H1 (cell line): ENCODE measurements around the gene SPARC.

Source experiments
- EP300 ChIP-seq, 2 experiments: IDR thresholded peaks; 1 replicate in 1 of 2; 2 replicates in 1 of 2; pipeline ENCODE4 v1.6.1; 2011 to 2012; ENCODE audit warnings: low read depth in 2 of 2, low read length in 2 of 2, mild to moderate bottlenecking in 2 of 2, borderline replicate concordance in 1 of 2, inconsistent platforms in 1 of 2, moderate library complexity in 1 of 2
- EZH2 ChIP-seq: fragments of 200-600 bp; sonication (generic); IDR thresholded peaks from 2 replicates; pipeline ENCODE4 v1.7.1; 2012; ENCODE audit warnings: low read depth, mild to moderate bottlenecking, moderate library complexity, low read length, inconsistent platforms; ENCODE audit not compliant: severe bottlenecking
- GABPA ChIP-seq: IDR thresholded peaks from 2 replicates; pipeline ENCODE4 v1.6.1; 2011; ENCODE audit warnings: mild to moderate bottlenecking, low read length, moderate library complexity, borderline replicate concordance; ENCODE audit not compliant: insufficient read depth
- NRF1 ChIP-seq: IDR thresholded peaks from 2 replicates; pipeline ENCODE4 v1.6.1; 2011; ENCODE audit warnings: mild to moderate bottlenecking, low read depth, low read length, improper control_type of control experiment
- POLR2AphosphoS5 ChIP-seq: IDR thresholded peaks from 2 replicates; pipeline ENCODE4 v1.6.1; 2011; ENCODE audit warnings: low read depth, low read length
- RBBP5 ChIP-seq: IDR thresholded peaks from 2 replicates; pipeline ENCODE4 v1.7.1; 2012; ENCODE audit warnings: low read depth, mild to moderate bottlenecking, inconsistent platforms, low read length, moderate library complexity, borderline replicate concordance
- TF ChIP-seq, protein P1 (sequence below), 3 experiments: IDR thresholded peaks; 1 replicate in 2 of 3; 2 replicates in 1 of 3; pipeline versions ENCODE4 v1.5.1 to v1.6.1; 2011; ENCODE audit warnings: low read length in 3 of 3, mild to moderate bottlenecking in 3 of 3, inconsistent platforms in 2 of 3, low read depth in 1 of 3, moderate library complexity in 1 of 3; ENCODE audit not compliant: insufficient read depth in 1 of 3; ENCODE audit errors: control extremely low read depth in 1 of 3
- TF ChIP-seq, protein P2 (sequence below): fragments of 300-600 bp; sonication (generic); IDR thresholded peaks from 2 replicates; pipeline ENCODE4 v1.7.1; 2012; ENCODE audit warnings: low read length, moderate library complexity, mild to moderate bottlenecking, inconsistent platforms; ENCODE audit not compliant: insufficient replicate concordance
- TF ChIP-seq, protein P3 (sequence below): IDR thresholded peaks from 2 replicates; pipeline ENCODE4 v1.6.1; 2012; ENCODE audit warnings: inconsistent platforms

DNA sequence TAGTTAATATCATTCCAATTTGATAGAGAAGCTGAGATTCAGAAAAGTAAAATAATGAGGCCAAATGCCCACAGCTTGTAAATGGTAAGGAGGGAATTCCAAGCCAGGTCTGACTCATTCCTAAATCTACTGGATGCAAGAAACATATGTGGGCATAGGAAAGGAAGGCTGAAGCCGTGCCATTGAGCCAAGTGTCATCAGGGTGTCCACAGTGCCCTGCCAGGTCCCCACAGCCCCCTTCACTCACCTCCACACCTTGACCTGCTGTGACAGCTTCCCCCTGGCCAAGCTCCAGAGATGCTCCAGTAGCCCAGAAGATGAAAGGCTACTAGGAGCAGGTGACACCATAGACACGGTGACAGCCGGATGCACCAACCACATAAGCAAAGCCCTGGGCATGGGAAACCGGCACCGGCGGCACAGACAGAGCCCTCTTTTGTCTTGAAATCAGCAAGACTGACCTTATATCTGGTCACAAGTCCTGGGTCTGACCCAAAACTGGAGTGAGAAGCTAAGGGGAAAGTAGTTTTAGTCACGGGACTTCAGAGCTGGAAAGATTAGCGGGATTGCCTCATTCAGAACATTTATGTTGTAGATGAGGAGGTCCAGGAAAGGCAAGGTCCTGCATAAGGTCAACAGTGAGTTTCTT lies 75.5 kb downstream of the SPARC start:
- TF ChIP-seq, protein P1, sequence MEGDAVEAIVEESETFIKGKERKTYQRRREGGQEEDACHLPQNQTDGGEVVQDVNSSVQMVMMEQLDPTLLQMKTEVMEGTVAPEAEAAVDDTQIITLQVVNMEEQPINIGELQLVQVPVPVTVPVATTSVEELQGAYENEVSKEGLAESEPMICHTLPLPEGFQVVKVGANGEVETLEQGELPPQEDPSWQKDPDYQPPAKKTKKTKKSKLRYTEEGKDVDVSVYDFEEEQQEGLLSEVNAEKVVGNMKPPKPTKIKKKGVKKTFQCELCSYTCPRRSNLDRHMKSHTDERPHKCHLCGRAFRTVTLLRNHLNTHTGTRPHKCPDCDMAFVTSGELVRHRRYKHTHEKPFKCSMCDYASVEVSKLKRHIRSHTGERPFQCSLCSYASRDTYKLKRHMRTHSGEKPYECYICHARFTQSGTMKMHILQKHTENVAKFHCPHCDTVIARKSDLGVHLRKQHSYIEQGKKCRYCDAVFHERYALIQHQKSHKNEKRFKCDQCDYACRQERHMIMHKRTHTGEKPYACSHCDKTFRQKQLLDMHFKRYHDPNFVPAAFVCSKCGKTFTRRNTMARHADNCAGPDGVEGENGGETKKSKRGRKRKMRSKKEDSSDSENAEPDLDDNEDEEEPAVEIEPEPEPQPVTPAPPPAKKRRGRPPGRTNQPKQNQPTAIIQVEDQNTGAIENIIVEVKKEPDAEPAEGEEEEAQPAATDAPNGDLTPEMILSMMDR (IDR thresholded peaks at IDR 0.05; ENCODE audit: control extremely low read depth in 1 of 3, insufficient read depth in 1 of 3, low read depth in 1 of 3, low read length in 3 of 3): no peak
- TF ChIP-seq RBBP5: no peak
- no peak for TF ChIP-seq EZH2
- TF ChIP-seq, protein P2, sequence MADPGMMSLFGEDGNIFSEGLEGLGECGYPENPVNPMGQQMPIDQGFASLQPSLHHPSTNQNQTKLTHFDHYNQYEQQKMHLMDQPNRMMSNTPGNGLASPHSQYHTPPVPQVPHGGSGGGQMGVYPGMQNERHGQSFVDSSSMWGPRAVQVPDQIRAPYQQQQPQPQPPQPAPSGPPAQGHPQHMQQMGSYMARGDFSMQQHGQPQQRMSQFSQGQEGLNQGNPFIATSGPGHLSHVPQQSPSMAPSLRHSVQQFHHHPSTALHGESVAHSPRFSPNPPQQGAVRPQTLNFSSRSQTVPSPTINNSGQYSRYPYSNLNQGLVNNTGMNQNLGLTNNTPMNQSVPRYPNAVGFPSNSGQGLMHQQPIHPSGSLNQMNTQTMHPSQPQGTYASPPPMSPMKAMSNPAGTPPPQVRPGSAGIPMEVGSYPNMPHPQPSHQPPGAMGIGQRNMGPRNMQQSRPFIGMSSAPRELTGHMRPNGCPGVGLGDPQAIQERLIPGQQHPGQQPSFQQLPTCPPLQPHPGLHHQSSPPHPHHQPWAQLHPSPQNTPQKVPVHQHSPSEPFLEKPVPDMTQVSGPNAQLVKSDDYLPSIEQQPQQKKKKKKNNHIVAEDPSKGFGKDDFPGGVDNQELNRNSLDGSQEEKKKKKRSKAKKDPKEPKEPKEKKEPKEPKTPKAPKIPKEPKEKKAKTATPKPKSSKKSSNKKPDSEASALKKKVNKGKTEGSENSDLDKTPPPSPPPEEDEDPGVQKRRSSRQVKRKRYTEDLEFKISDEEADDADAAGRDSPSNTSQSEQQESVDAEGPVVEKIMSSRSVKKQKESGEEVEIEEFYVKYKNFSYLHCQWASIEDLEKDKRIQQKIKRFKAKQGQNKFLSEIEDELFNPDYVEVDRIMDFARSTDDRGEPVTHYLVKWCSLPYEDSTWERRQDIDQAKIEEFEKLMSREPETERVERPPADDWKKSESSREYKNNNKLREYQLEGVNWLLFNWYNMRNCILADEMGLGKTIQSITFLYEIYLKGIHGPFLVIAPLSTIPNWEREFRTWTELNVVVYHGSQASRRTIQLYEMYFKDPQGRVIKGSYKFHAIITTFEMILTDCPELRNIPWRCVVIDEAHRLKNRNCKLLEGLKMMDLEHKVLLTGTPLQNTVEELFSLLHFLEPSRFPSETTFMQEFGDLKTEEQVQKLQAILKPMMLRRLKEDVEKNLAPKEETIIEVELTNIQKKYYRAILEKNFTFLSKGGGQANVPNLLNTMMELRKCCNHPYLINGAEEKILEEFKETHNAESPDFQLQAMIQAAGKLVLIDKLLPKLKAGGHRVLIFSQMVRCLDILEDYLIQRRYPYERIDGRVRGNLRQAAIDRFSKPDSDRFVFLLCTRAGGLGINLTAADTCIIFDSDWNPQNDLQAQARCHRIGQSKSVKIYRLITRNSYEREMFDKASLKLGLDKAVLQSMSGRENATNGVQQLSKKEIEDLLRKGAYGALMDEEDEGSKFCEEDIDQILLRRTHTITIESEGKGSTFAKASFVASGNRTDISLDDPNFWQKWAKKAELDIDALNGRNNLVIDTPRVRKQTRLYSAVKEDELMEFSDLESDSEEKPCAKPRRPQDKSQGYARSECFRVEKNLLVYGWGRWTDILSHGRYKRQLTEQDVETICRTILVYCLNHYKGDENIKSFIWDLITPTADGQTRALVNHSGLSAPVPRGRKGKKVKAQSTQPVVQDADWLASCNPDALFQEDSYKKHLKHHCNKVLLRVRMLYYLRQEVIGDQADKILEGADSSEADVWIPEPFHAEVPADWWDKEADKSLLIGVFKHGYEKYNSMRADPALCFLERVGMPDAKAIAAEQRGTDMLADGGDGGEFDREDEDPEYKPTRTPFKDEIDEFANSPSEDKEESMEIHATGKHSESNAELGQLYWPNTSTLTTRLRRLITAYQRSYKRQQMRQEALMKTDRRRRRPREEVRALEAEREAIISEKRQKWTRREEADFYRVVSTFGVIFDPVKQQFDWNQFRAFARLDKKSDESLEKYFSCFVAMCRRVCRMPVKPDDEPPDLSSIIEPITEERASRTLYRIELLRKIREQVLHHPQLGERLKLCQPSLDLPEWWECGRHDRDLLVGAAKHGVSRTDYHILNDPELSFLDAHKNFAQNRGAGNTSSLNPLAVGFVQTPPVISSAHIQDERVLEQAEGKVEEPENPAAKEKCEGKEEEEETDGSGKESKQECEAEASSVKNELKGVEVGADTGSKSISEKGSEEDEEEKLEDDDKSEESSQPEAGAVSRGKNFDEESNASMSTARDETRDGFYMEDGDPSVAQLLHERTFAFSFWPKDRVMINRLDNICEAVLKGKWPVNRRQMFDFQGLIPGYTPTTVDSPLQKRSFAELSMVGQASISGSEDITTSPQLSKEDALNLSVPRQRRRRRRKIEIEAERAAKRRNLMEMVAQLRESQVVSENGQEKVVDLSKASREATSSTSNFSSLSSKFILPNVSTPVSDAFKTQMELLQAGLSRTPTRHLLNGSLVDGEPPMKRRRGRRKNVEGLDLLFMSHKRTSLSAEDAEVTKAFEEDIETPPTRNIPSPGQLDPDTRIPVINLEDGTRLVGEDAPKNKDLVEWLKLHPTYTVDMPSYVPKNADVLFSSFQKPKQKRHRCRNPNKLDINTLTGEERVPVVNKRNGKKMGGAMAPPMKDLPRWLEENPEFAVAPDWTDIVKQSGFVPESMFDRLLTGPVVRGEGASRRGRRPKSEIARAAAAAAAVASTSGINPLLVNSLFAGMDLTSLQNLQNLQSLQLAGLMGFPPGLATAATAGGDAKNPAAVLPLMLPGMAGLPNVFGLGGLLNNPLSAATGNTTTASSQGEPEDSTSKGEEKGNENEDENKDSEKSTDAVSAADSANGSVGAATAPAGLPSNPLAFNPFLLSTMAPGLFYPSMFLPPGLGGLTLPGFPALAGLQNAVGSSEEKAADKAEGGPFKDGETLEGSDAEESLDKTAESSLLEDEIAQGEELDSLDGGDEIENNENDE: no peak
- no peak for TF ChIP-seq POLR2AphosphoS5
- TF ChIP-seq EP300 (IDR thresholded peaks at IDR 0.05; ENCODE audit: borderline replicate concordance in 1 of 2, low read depth in 2 of 2, low read length in 2 of 2): no peak
- TF ChIP-seq GABPA: no peak
- TF ChIP-seq, protein P3, sequence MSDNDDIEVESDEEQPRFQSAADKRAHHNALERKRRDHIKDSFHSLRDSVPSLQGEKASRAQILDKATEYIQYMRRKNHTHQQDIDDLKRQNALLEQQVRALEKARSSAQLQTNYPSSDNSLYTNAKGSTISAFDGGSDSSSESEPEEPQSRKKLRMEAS: no peak
- TF ChIP-seq NRF1: no peak
